GM18502 (cell line): ENCODE measurements around the gene ATP5PF.
"Not testable (repeated sequence)": the region's sequence is repeated elsewhere in the genome, so short reads cannot be mapped to it uniquely, and the experiment has no call there.

ENCODE experiments used
- ATAC-seq: cut with Tn5 transposase; IDR thresholded peaks from one replicate; pipeline ENCODE4 v1.9.1; 2021; ENCODE audit warnings: mild to moderate bottlenecking; ENCODE audit not compliant: unreplicated experiment, poor library complexity

The ATP5PF gene

DNA sequence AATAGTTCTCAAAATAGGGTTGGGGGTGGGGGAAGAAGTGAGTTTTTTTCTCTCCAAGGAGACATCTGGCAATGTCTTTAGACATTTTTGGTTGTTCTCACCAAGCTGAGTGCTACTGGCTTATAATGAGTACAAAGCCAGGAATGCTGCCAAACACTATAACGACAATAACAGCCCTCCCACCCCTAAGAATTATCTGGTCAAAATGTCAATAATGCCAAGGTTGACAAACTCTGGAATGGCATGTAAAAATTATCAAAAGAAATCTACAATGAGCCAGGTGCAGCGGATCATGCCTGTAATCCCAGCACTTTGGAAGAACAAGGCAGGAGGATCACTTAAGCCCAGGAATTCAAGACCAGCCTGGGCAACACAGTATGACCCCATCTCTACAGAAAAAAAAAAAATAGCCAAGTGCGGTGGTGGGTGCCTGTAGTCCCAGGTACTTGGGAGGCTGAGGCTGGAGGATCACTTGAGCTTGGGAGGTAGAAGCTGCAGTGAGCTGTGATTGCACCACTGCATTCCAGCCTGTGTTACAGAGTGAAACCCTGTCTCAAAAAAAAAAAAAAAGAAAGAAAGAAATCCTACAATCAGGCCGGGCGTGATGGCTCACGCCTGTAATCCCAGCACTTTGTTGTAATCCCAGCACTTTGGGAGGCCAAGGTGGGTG is 2.5 kb downstream of the ATP5PF start:
- no peak for ATAC-seq

DNA sequence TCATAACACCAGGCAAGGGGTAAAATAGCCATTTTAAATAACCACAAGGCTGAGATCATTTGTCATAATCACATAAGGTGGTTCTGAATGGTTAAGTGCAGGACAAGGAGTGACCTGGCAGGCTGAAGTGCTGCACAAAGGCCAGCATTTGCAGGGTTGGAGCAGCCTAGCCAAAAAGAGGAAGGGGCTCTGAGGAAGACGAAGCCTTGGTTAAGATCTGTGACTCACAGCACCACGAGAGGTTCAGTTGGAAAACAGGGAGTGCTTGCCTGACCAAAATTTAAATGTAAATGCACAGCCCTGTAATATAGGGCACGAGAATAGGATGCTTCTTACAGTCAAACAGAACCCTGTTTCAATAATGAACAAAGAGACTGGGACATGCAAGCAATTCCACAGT is 12.1 kb downstream of the ATP5PF start:
- no peak for ATAC-seq

DNA sequence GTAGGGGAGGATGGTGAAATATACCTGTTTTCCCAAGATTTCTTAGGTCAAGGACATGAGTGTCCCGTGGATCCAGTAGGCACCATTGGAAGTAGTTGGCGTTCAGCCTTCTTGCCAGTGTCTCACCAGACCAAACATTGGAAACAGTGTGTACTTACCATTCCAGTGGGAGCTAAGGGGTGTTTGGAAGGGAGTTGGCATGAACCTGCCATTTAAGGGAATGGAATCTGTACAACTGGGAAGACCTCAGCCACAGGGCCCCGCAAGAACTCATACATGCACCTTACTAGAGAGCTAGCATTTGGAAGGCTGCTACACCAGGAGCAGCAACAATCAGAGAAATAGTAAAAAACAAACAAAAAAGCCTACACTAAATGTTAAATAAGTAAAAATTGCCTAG is 12.7 kb downstream of the ATP5PF start:
- ATAC-seq = no peak

DNA sequence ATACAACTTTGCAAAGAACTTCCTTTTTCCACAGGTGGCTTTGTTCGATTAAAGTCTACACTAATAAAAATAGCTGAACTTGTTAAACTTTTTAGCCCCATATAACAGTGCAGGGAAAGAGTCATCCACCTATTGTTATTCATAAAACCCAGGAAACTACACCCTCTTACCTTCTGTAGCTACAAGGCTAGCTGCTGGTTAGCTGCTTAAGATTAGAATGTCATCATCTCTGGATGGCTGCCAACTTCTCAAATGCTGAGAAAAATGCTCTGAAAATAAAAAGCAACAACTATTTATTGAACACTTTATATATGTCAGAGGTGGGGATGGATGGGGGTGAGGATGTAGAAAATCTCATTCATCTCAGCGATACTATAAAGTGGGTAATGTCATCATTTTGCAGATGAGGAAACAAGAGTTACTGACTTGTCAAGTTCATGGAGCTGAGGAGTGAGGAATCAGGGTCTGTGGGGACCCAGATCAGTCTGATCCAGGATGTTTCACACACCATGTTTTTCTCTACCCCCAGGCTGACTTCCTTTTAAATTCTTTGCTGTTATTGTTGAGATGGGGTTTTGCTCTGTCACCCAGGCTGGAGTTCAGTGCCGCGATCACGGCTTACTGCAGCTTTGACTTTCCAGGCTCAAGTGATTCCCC is 17.1 kb downstream of the ATP5PF start:
- no peak for ATAC-seq

DNA sequence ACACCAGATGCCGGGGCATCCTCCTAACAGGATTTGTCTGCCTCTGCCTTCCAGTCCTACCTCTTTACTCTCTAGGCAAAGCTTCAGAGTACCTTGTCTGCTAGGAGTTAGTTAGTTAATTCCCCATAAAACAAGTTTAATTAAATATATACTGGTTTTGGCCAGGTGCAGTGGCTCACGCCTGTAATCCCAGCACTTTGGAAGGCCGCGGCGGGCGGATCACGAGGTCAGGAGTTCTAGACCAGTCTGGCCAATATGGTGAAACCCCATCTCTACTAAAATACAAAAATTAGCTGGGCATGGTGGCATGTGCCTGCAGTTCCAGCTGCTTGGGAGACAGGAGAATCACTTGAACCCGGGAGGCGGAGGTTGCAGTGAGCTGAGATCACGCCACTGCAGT is 20.6 kb downstream of the ATP5PF start:
- ATAC-seq = not testable (repeated sequence)

DNA sequence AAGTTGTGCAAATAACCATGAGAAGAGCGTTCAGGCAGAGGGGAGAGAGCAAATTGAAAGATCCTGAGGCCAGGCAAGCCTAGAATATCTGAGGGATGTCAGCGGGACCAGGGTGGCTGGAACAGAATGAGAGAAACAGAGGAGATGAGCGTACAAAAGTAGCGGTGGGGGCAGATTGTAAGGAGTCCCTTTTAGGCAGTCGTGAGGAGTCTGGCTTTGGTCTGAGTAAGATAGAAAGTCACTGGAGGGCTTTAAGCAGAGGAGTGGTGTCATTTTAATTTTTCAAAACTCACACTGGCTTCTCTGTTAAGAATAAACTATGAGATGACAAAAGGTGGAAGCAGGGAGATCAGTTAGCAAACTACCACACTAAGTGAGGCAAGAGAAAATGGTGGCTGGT is 24.2 kb downstream of the ATP5PF start:
- ATAC-seq = no peak

DNA sequence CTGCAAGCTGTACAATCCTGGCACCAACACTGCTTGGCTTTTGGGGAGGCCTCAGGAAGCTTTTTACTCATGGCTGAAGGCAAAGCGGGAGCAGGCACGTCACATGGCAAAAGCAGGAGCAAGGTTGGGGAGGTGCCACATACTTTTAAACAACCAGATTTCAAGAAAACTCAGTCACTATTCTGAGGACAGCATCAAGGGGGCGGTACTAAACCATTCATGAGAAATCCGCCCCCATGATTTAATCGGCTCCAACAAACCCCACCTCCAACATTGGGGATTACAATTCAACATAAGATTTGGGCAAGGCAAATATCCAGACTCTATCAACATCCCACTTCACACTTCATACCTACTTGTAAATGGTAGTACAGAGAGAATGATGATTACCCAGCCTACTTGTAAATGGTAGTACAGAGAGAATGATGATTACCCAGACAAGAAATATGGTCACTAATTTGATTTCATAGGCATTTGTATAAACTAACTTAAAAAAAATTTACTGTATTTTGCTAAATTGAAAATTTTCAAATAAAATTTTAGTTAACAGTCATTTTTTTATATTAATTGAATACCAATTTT is 24.9 kb downstream of the ATP5PF start:
- no peak for ATAC-seq

DNA sequence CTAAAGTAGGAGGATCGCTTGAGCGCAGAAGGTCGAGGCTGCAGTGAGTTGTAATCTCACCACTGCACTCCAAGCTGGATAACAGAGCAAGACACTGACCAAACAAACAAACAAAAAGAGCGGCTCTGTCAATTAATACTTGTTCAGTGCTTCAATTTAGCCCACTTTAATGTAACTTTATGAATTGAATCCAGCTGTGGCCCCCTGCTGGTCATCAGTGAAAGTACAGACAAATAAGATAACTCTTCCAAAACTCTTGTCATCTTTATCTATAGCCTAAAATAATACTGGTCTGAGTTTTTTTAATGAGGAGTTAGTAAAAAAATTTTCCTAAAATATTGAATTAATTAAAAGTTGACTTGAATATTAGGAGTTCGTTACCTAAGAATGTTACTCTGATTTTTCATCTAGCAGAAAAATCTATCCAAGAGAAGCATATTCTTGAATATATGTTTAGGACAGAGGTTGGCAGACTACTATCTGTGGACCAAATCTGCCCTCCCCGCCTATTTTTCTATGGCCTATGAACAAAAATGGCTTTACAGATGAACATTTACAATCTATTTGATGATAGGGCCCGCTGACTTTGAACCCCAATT is 26.1 kb downstream of the ATP5PF start:
- ATAC-seq = peak; percentile 52

DNA sequence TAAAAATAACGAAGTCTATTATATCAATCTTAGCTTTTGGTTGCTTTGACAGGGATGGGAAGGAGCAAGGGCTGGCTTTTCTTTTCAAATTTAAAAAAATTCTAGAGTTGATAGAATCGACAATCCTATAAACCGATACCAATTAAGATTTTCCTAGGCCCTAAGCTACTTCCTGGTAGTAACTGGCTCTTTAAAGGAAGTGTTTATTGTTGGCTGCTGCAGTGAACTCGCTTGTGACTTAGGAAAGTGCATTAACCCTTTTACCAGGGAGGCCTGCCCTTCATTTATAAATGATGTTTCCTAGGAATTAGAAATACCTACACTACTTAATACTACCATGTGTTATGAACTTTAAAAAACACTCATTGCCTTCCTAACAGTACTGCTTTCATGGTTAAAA is 33.2 kb downstream of the ATP5PF start:
- ATAC-seq = no peak

DNA sequence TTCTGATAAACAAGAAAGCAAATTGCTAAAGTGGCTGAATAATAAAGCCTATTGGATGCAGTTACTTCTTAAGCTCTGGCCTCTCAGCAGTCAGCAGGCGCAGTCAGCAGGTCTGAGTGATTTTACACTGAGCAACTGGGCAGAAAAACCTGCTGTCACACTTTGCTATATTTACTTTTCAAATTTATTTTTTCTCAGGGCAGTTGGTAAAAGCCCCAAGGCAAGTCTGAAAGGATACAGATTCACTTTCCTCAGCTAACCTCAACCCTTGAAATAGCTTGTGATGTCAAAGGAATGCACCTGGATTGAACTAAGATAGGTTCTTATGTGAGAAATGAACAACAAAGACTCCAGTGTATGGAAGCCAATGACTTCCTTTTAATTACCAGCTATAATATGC is 34.0 kb downstream of the ATP5PF start:
- no peak for ATAC-seq

DNA sequence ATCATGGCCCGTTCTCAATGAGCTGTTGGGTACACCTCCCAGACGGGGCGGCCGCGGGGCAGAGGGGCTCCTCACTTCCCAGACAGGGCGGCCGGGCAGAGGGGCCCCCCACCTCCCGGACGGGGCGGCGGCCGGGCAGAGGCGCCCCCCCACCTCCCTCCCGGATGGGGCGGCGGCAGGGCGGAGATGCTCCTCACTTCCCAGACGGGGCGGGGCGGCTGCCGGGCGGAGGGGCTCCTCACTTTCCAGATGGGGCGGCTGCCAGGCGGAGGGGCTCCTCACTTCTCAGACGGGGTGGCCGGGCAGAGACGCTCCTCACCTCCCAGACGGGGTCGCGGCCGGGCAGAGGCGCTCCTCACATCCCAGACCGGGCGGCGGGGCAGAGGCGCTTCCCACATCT is 39.2 kb downstream of the ATP5PF start:
- not testable (repeated sequence) for ATAC-seq

DNA sequence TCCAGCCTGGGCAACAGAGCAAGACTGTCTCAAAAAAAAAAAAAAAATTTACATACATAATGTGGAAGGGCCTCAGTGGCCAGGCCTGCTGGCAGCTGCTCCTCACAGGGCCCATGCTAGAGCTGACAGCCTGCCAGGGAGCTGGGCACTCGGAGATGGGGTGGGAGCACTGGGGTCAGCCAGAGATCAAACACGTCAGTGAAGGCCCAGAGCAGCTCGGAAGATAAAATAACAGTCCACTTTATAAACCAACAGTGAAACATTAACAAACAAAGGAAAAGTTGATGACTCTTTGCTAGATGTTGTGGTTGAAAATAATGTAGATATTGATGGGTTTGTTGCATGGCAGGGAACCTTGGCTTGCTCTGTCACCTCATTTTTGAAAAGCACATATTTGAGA is 42.7 kb downstream of the ATP5PF start:
- no peak for ATAC-seq

DNA sequence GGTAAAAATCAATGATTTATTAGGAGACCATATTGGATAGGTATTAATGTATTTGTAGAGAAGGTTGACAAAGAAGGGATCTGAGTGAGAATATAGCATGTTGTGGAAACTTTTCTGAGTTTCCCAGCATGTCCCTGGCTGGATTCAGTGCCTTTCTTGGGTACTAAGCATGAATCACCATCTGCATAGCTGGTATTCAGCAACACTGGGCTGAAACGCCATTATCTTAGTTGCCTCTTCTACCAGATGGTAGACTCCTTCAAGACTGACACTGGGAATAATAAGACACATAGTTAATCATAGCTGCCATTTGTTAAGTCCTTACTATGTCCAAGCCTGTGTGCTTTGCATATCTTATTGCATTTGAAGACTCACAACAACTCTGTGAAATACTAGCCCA is 45.5 kb downstream of the ATP5PF start:
- no peak for ATAC-seq

DNA sequence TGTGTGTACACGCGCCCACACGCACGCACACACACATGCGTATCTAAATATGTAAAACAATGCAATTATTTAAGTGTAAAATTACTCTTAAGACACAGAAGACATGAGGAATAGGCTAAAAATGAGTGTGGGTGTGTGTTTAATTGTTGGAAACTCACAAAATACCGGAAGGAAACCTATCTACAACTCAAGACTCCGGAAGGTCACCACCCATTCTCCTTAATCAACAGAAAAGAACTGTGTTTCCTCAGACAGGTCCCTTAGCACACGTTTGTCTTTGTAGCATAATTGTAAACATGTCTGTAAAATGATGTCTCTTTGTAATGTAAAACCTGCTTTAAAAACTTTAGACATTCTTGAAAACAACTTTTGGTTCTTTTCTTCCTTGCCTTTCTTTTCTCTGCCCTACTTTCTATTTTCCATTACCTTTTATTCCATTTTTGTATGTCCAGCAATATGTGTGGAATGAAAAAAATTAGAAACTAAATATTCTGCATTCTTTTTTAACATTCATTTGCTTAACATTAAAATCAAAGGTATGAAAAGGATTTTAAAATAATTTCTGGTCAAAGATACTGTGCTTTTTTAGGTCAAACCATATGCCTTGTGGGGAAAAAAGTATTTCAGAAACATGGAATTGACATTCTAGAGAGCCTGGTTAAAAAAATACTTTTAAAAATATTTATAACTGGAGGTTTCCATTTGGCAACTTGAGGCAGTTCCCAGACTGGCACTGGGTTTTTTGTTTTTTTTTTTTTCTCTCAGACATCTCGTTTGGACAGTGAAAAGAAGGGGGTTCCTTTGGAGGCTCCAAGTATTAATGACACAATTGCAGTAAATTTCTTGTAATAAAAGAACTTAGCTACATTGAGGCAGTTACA is 46.2 kb downstream of the ATP5PF start:
- ATAC-seq = no peak

DNA sequence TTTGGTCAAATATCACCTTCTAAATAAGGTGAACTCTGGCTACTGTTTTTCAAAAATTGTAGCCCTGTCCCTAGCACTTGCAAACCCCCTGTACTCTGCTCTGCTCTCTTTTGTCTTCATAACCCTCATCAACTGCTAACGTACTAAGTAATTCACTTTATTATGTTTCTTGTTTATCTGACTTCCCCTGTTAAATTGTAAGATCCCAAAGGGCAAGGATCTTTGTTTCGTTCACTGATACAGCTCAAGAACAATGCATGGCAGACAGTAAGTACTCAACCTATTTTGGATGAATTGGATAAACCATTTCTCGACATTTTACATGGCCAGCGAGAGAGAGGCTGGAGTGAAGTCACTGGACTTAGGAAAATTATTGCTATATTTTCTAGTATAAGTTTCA is 46.9 kb downstream of the ATP5PF start:
- ATAC-seq = no peak

DNA sequence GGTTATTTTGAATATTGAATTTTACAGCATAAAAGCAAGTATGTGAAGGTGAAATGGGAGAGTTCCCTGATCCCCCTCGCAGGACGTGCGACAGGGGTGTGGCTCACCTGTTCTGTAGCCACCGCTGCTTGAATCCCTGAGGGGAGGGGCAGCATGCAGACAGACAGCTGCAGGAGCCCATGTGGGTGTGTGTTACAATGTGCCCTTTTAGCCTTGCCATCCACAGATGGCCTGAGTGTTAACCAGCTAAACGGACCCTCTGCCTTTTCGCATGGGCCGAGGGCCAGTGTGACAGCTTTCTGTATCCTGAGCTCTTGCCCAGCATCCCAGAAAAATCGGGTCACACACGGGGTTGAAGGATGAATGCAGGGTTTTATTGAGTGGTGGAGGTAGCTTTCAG is 52.3 kb downstream of the ATP5PF start:
- ATAC-seq = no peak

DNA sequence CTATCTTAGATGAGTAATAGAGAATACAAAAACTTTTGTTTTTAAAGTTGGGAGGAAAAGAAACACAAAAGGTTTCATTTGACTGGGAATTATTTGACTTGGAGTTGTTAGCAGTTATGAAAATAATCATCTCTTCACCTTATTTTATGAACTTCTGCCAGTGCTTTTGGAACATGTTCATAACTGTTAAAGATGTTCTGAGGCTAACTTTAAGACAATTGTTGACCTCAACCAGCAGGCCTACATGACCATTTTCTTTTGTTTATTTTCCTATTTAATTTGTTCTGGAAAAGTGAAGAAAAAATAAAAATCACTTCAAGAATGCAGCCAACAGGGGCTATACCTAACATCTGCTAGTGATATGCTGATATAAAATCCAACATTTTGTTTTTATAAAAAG is 58.3 kb downstream of the ATP5PF start:
- ATAC-seq = no peak
